A549 (cell line): ENCODE measurements around the gene COPA. TPM values are rescaled to one million over a fixed set of nuclear protein-coding genes. Genes with fewer than 3 reads are reported as not detected.

ENCODE experiments used
- ATAC-seq, 2 experiments: fragments of 200-7000 bp in 1 of 2; fragments of >200 bp in 1 of 2; cut with Nextera tagmentation in 1 of 2; cut with Tn5 transposase in 1 of 2; 3 replicates each; pipeline versions ENCODE4 v1.8.0 to v1.9.1; 2018 to 2020; ENCODE audit warnings: mild to moderate bottlenecking in 1 of 2, moderate library complexity in 1 of 2
- CTCF ChIA-PET: fragments of 300-600 bp; sonication (Branson Sonifier 250); formaldehyde crosslinking; extraction: SDS; loops from one replicate; lab custom pipeline; 2021; ENCODE audit warnings: antibody characterized with exemption, inconsistent platforms; lab: Yijun Ruan, JAX
- POLR2A ChIA-PET: fragments of 350-600 bp; formaldehyde crosslinking; extraction: SDS; loops from one replicate; lab custom pipeline; 2021; ENCODE audit warnings: antibody characterized with exemption, inconsistent platforms; lab: Yijun Ruan, JAX
- DNase-seq, 2 experiments: peaks; one replicate each; pipeline versions ENCODE4 v3.0.0 to v3.0.0-alpha.2; 2011 to 2016; ENCODE audit warnings: low read depth in 1 of 2, low spot score in 1 of 2
- FAIRE-seq: peaks from 2 replicates; lab custom pipeline; 2011; peaks lifted over from hg19 to GRCh38; lab: Jason Lieb, UNC
- H3K27ac ChIP-seq, 2 experiments: fragments of >200 bp; sonication (Bioruptor Twin); formaldehyde crosslinking; 3 replicates each; pipeline ENCODE4 v1.5.1; 2016 to 2017
- H3K4me1 ChIP-seq: fragments of >200 bp; sonication (Bioruptor Twin); formaldehyde crosslinking; 3 replicates; pipeline ENCODE4 v1.6.1; 2016
- H3K4me2 ChIP-seq: fragments of >200 bp; sonication (Bioruptor Twin); formaldehyde crosslinking; 3 replicates; pipeline ENCODE4 v1.6.1; 2016
- H3K4me3 ChIP-seq: fragments of >200 bp; sonication (Bioruptor Twin); formaldehyde crosslinking; 3 replicates; pipeline ENCODE4 v1.5.1; 2016
- H3K9me3 ChIP-seq: fragments of >200 bp; sonication (Bioruptor Twin); formaldehyde crosslinking; 3 replicates; pipeline ENCODE4 v1.6.1; 2016
- BCL3 ChIP-seq: fragments of >200 bp; sonication (Bioruptor Twin); formaldehyde crosslinking; IDR thresholded peaks from 3 replicates; pipeline ENCODE4 v1.6.1; 2016
- CEBPB ChIP-seq, 2 experiments: fragments of >200 bp in 1 of 2; sonication (Bioruptor Twin) in 1 of 2; formaldehyde crosslinking in 1 of 2; IDR thresholded peaks; 2 replicates each; pipeline ENCODE4 v1.6.1; 2012 to 2016
- CHD4 ChIP-seq: fragments of 200-600 bp; sonication (generic); IDR thresholded peaks from 2 replicates; pipeline ENCODE4 v1.6.1; 2016; ENCODE audit warnings: antibody characterized with exemption, mild to moderate bottlenecking, borderline replicate concordance
- E2F6 ChIP-seq: IDR thresholded peaks from 2 replicates; pipeline ENCODE4 v1.6.1; 2012; ENCODE audit warnings: low read depth, borderline replicate concordance
- EHMT2 ChIP-seq: fragments of 200-600 bp; sonication (generic); IDR thresholded peaks from 2 replicates; pipeline ENCODE4 v1.6.1; 2016; ENCODE audit warnings: antibody characterized with exemption, low read depth, mild to moderate bottlenecking, moderate library complexity
- ESRRA ChIP-seq: fragments of 150-350 bp; IDR thresholded peaks from 2 replicates; pipeline ENCODE4 v1.6.1; 2014; ENCODE audit warnings: mild to moderate bottlenecking, low read length, borderline replicate concordance
- FOSL2 ChIP-seq, 2 experiments: fragments of 450-650 bp in 1 of 2; fragments of >200 bp in 1 of 2; sonication (Bioruptor Twin) in 1 of 2; formaldehyde crosslinking; IDR thresholded peaks; 2 replicates each; pipeline versions ENCODE4 v1.5.0 to v1.6.1; 2016 to 2020; ENCODE audit warnings: mild to moderate bottlenecking in 1 of 2, moderate library complexity in 1 of 2
- GATA3 ChIP-seq: IDR thresholded peaks from 2 replicates; pipeline ENCODE4 v1.6.1; 2012; ENCODE audit warnings: borderline replicate concordance
- HES2 ChIP-seq: fragments of >200 bp; sonication (Bioruptor Twin); formaldehyde crosslinking; IDR thresholded peaks from 2 replicates; pipeline ENCODE4 v1.6.1; 2016
- HOXA7 ChIP-seq: fragments of 250-450 bp; sonication (Bioruptor Pico); IDR thresholded peaks from 2 replicates; pipeline ENCODE4 v1.5.0; 2020; ENCODE audit warnings: mild to moderate bottlenecking, moderate library complexity
- JUN ChIP-seq, 2 experiments: fragments of >200 bp; sonication (Bioruptor Twin); formaldehyde crosslinking; IDR thresholded peaks; 2 replicates in 1 of 2; 3 replicates in 1 of 2; pipeline ENCODE4 v1.6.1; 2016 to 2017
- JUNB ChIP-seq: fragments of >200 bp; sonication (Bioruptor Twin); formaldehyde crosslinking; IDR thresholded peaks from 2 replicates; pipeline ENCODE4 v1.6.1; 2016
- KDM1A ChIP-seq: fragments of 200-600 bp; sonication (generic); IDR thresholded peaks from 2 replicates; pipeline ENCODE4 v1.6.1; 2016; ENCODE audit warnings: low read depth, mild to moderate bottlenecking
- MAX ChIP-seq: IDR thresholded peaks from 2 replicates; pipeline ENCODE4 v1.6.1; 2012
- MAZ ChIP-seq: fragments of 150-350 bp; IDR thresholded peaks from 2 replicates; pipeline ENCODE4 v1.6.1; 2014; ENCODE audit warnings: antibody characterized with exemption, low read depth, low read length, borderline replicate concordance
- NFE2L2 ChIP-seq: fragments of 150-350 bp; conservative IDR thresholded peaks from 2 replicates; pipeline ENCODE4 v1.6.1; 2014; ENCODE audit warnings: low read length
- PHF8 ChIP-seq: fragments of 200-600 bp; sonication (generic); IDR thresholded peaks from 2 replicates; pipeline ENCODE4 v1.6.1; 2016; ENCODE audit warnings: low read depth, mild to moderate bottlenecking, antibody characterized with exemption, moderate library complexity, borderline replicate concordance
- POLR2A ChIP-seq: IDR thresholded peaks from 2 replicates; pipeline ENCODE4 v1.6.1; 2012; ENCODE audit warnings: mild to moderate bottlenecking, low read length
- POLR2AphosphoS2 ChIP-seq: conservative IDR thresholded peaks from 2 replicates; pipeline ENCODE4 v1.6.1; 2012; ENCODE audit warnings: low read length, improper control_type of control experiment, inconsistent platforms
- REST ChIP-seq: fragments of 200-600 bp; sonication (generic); IDR thresholded peaks from 2 replicates; pipeline ENCODE4 v1.6.1; 2016; ENCODE audit warnings: antibody characterized with exemption, mild to moderate bottlenecking, moderate library complexity
- SREBF2 ChIP-seq: fragments of 450-650 bp; IDR thresholded peaks from 2 replicates; pipeline ENCODE4 v1.6.1; 2014; ENCODE audit warnings: mild to moderate bottlenecking, moderate library complexity
- USF2 ChIP-seq: fragments of 450-650 bp; IDR thresholded peaks from 2 replicates; pipeline ENCODE4 v1.6.1; 2014; ENCODE audit warnings: antibody characterized with exemption
- ZNF302 ChIP-seq: fragments of 250-450 bp; sonication (Bioruptor Pico); IDR thresholded peaks from 2 replicates; pipeline ENCODE4 v1.9.0; 2021; ENCODE audit warnings: inconsistent platforms, mild to moderate bottlenecking, moderate library complexity
- WGBS: methylation state at CpG from one replicate; pipeline ENCODE4 v1.1.6; 2017; ENCODE audit errors: missing lambda C conversion rate; 5-methylcytosine and 5-hydroxymethylcytosine counted together
- polyA plus RNA-seq, 4 experiments: library from polyadenylated mRNA; depleted of rRNA in 3 of 4; stranded (reverse); fragments of >200 nt; fragmentation: RNase III in 1 of 4; extraction: RNeasy Plus Mini Kit Qiagen cat#74134 plus additional on column Dnase treatment in 1 of 4; gene quantifications; 2 replicates in 3 of 4; 3 replicates in 1 of 4; pipeline ENCODE4 v1.2.3, GENCODE V29; 2011 to 2017

Gene COPA
- polyA plus RNA-seq, 2 of the 4 experiments (the other 2 are of a cell fraction) = 83.5 to 149 TPM

- ChIA-PET CTCF (interaction anchor here (1.1 to 7.8 kb wide), 4 partner anchors 9 to 266 kb away, joined by 3 to 76 read pairs (median 4); no protein-coding TSS in a partner anchor), POLR2A (interaction anchor here (1.0 kb wide), 1 partner anchor 9 kb away, joined by 5 read pairs; no protein-coding TSS in a partner anchor)
- DNase-seq (no peak), ATAC-seq (no peak)
- H3K27ac ChIP-seq = no peak overlapping the region
- peaks cover 1% of the 10 kb centered on the region; the same call in 1 of the 3 replicates for H3K4me1 ChIP-seq
- no peak overlapping the region for H3K4me2 ChIP-seq
- no peak for TF ChIP-seq KDM1A
- TF ChIP-seq GATA3 = no peak
- TF ChIP-seq SREBF2 = no peak
- TF ChIP-seq HOXA7 (CRISPR knock-in tag) = no peak
- TF ChIP-seq ESRRA = no peak
- TF ChIP-seq MAZ = no peak
- no peak for TF ChIP-seq CHD4
- TF ChIP-seq BCL3 = no peak
- no peak for TF ChIP-seq E2F6
- no peak for TF ChIP-seq FOSL2 (IDR thresholded peaks at IDR 0.05)
- TF ChIP-seq FOSL2 (CRISPR knock-in tag; IDR thresholded peaks at IDR 0.05) = no peak
- no peak for TF ChIP-seq REST
- no peak for TF ChIP-seq ZNF302
- no peak for TF ChIP-seq EHMT2
- no peak for TF ChIP-seq CEBPB (IDR thresholded peaks at IDR 0.05)
- no peak for TF ChIP-seq NFE2L2
- TF ChIP-seq PHF8 = no peak
- TF ChIP-seq, all 56 proteins: peak for 0
- Histone ChIP-seq H3K9me3 (no peaks in the 10 kb centered on the region), H3K4me3 (no peak overlapping the region)
- 37% methylated on average over 4 of the region's 4 CpGs for WGBS
- FAIRE-seq = no peak
Observed at GRCh38 chr1:160367516-160367900, 24.5 kb upstream of the COPA start.

GRCh38 chr1:160366731-160367515 lies 23.9 kb upstream of the COPA start, which contains the start of gene NHLH1:
TSS of gene NHLH1 (plus strand) at chr1:160367071. CDS start at chr1:160370732, 3,661 bp downstream.
- Histone ChIP-seq H3K27ac (no peak within 1 kb of the TSS), H3K4me2 (no peak within 1 kb of the TSS), H3K9me3 (no peaks in the 10 kb centered on the region), H3K4me3 (no peak within 1 kb of the TSS), H3K4me1 (peaks cover 7% of the 10 kb centered on the region; the same call in 2 of the 3 replicates)
- ATAC-seq = peak in 1 of 2 experiments; percentile 29; a peak in 2 of 6 replicates
- FAIRE-seq = no peak
- DNase-seq = no peak
- ChIA-PET CTCF (interaction anchor here (7.8 kb wide), 1 partner anchor 9 kb away, joined by 76 read pairs; no protein-coding TSS in a partner anchor), POLR2A (interaction anchor here (1.0 kb wide), 1 partner anchor 10 kb away, joined by 5 read pairs; no protein-coding TSS in a partner anchor)
- 55% methylated on average over 10 of the region's 15 CpGs for WGBS
- TF ChIP-seq JUN (IDR thresholded peaks at IDR 0.05) (no peak), BCL3 (no peak), HOXA7 (CRISPR knock-in tag) (no peak), POLR2A (no peak), HES2 (no peak), MAZ (no peak), USF2 (no peak), POLR2AphosphoS2 (no peak), JUNB (no peak), MAX (no peak), REST (no peak)
